Rectal smooth muscle tissue (tissue), 1 donor: ENCODE results near the gene MYBPC1.
"Not testable (repeated sequence)": the region's sequence is repeated elsewhere in the genome, so short reads cannot be mapped to it uniquely, and the experiment has no call there.

ENCODE experiments used
- H3K27ac ChIP-seq: one replicate; pipeline ENCODE4 v1.7.0; 2013; ENCODE audit warnings: low read depth, low read length, inconsistent platforms
- H3K27me3 ChIP-seq: one replicate; pipeline ENCODE4 v1.7.0; 2013; ENCODE audit warnings: low read length; ENCODE audit not compliant: control insufficient read depth, insufficient read depth
- H3K36me3 ChIP-seq: one replicate; pipeline ENCODE4 v1.7.0; 2013; ENCODE audit warnings: low read length; ENCODE audit not compliant: control insufficient read depth, insufficient read depth
- H3K4me1 ChIP-seq: one replicate; pipeline ENCODE4 v1.7.0; 2013; ENCODE audit warnings: low read length; ENCODE audit not compliant: control insufficient read depth, insufficient read depth
- H3K4me3 ChIP-seq: one replicate; pipeline ENCODE4 v1.7.0; 2013; ENCODE audit warnings: low read length
- H3K9ac ChIP-seq: one replicate; pipeline ENCODE4 v1.7.0; 2013; ENCODE audit warnings: low read length

Gene MYBPC1

DNA sequence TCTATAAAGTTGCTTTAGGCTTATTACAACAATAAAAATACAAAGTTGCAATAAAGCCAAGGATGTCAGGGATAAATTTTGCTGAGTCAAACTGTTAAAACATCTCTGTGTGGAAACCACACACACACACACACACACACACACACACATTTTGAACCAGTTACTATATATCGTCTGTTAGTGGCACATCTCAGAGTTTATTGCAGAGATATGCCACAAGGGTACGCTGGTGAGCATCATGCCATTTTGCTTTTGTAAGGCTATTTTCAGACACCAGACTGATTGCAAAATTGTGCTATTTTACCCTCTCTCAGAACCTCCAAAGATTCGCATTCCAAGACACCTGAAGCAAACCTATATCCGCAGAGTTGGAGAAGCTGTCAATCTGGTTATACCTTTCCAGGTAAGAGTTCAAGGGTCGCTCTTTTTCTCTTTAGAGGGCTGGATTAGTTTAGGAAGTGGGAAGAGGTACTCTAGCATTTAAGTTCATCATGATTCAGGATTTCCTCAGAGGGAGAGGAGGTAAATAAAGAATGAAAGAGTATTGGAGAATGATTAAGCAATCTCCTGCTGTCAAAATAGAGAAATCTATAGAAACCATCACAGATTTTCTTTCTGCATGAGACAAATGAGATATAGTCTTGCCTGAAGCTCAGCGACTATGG is 75.4 kb downstream of the MYBPC1 start:
- H3K4me1 ChIP-seq, result no peaks in the 10 kb centered on the region
- H3K9ac ChIP-seq, result no peak overlapping the region
- H3K36me3 ChIP-seq, result no peaks in the 10 kb centered on the region

DNA sequence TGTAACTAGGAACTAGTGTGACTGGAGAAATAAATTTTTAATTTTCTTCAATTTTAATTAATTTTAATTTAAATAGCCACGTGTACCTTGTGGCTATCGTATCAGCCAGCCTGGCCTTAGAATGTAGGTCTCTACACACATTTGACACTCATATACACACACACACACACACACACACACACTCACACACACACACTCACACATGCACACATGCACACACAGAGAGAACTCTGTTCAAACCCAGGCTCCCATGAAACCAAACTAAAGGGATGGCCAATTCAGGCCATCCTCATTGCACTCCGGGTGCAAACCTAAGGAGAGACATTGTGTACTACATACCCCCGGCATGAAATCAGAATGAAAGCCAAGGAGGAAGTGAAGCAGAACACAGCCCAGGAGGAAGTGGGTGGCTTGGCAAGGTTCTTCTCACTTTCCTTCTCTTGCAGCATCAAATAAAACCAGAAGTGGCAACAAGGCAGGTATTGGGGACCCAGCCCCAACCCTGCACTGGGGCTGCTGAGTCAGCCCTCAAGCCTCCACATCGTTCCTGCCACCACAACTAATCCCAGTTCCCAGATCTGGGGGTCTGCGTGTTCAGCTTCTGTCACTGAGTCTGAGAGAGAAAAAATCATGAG is 76.5 kb downstream of the MYBPC1 start:
- Histone ChIP-seq H3K36me3 (no peaks in the 10 kb centered on the region), H3K27me3 (no peaks in the 10 kb centered on the region)

More for the DNA sequence above, 75.4 kb downstream of the MYBPC1 start:
- no peak overlapping the region for H3K4me3 ChIP-seq
- no peaks in the 10 kb centered on the region for H3K27me3 ChIP-seq
- no peak overlapping the region for H3K27ac ChIP-seq

DNA sequence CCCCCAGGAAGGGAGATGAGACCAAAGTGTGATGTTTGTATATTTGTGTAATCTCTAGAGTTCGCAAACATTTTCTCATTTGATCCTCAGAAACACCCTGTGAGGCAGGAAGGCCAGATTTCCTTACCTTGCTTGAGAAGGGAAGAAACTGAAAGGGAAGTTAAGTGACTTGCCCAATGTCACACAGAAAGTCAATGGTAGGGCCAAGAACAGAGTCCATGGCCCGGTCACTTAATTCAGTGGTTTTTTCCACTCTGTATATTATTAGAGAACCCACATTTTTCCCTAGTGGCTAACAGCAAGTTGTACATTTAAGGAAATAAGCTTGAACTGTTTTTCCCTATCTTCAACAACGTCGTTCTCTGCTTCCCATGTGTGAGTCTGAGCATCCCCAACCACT is 77.1 kb downstream of the MYBPC1 start:
- no peaks in the 10 kb centered on the region for H3K36me3 ChIP-seq
- no peaks in the 10 kb centered on the region for H3K27me3 ChIP-seq
- H3K4me3 ChIP-seq, result no peak overlapping the region
- H3K4me1 ChIP-seq, result no peaks in the 10 kb centered on the region
- no peak overlapping the region for H3K27ac ChIP-seq
- H3K9ac ChIP-seq, result no peak overlapping the region

More for the DNA sequence above, 76.5 kb downstream of the MYBPC1 start:
- Histone ChIP-seq H3K27ac (no peak overlapping the region), H3K4me3 (no peak overlapping the region), H3K4me1 (no peaks in the 10 kb centered on the region), H3K9ac (no peak overlapping the region)

DNA sequence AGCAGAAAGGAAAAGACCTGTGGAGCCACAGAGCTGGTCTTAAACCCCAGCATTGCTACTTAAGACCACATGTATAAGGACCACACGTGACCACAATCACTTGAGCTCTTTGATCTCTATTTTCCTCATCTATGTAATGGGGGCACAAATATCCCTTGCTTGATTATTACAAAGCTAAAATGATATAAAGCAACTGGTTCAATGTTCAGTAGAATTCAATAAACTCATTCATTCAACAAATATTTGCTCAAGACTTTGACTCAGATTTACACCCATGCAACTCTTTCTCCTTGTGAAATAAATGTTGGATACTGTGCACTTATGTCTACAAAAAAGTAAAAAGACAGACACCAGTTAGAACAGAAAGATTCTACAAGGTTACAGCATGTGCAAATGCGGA is 80.8 kb downstream of the MYBPC1 start:
- H3K9ac ChIP-seq, result no peak overlapping the region
- no peak overlapping the region for H3K27ac ChIP-seq
- no peaks in the 10 kb centered on the region for H3K4me1 ChIP-seq
- H3K36me3 ChIP-seq, result no peaks in the 10 kb centered on the region
- no peak overlapping the region for H3K4me3 ChIP-seq
- H3K27me3 ChIP-seq, result no peaks in the 10 kb centered on the region

DNA sequence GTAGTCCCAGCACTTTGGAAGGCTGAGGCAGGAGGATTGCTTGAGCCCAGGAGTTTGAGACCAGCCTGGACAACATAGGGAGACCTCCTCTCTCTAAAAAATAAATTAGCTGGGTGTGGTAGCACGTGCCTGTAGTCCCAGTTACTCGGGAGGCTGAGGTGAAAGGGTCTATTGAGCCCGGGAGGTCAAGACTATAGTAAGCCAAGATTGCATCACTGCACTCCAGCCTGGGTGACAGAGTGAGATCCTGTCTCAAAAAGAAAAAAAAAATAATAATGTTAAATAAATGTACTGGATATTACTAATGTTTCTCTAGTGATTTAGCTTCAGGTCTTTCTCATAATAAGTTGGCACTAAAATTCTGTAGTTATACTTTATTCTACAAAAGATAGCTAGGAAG is 81.7 kb downstream of the MYBPC1 start:
- not testable (repeated sequence) for H3K4me3 ChIP-seq, H3K27ac ChIP-seq, H3K9ac ChIP-seq, H3K4me1 ChIP-seq, H3K27me3 ChIP-seq, H3K36me3 ChIP-seq

DNA sequence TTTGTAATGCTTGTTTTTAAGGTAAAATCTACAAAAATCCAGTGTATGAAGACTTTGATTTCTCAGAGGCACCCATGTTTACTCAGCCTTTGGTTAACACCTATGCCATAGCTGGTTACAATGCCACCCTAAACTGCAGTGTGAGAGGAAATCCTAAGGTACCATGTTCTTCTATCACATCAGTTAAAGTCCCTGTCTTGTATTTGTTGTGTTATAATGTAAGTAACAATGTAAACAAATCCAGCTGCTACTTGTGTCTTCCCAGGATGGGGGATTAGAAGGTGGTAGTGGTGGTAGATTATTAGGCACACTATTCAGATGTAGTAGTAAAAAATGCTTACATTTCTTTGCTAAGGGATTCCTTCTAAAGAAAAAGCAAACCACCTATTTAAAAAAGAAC is 83.3 kb downstream of the MYBPC1 start:
- Histone ChIP-seq H3K4me1 (no peaks in the 10 kb centered on the region), H3K36me3 (no peaks in the 10 kb centered on the region), H3K27ac (no peak overlapping the region), H3K27me3 (no peaks in the 10 kb centered on the region), H3K4me3 (no peak overlapping the region), H3K9ac (no peak overlapping the region)

DNA sequence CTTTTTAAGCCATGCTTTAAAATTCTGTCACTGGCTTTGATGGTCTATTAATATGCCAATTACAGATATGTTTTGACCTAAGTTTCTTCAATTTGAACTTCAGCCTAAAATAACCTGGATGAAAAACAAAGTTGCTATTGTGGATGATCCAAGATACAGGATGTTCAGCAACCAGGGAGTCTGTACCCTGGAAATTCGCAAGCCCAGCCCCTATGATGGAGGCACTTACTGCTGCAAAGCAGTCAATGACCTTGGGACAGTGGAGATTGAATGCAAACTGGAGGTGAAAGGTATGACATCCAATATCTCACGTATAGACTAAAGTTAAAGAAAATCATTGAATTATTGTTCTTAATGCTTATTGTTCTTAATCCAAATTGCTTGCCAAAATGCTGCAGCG is 85.5 kb downstream of the MYBPC1 start:
- Histone ChIP-seq H3K36me3 (no peaks in the 10 kb centered on the region), H3K9ac (no peak overlapping the region), H3K27ac (no peak overlapping the region), H3K4me3 (no peak overlapping the region), H3K27me3 (no peaks in the 10 kb centered on the region), H3K4me1 (no peaks in the 10 kb centered on the region)

DNA sequence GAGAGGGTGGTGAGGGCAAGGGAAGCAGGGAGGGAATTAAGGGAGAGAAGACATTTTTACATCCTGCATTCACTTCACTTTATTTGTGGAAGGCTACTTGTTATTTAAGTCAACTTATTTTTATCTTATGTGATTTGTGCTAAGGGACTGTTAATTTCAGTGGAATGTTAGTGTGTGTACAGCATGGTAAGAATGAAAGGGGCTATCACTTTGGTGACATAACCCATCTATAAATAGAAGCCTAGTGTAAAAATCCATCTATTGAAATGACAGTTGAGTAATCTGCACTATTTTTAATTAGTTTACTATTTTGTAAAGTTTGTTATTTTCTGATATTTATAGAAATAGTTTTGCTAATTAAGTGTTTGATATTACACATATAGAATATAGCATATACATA is 85.9 kb downstream of the MYBPC1 start:
- no peak overlapping the region for H3K4me3 ChIP-seq
- no peak overlapping the region for H3K27ac ChIP-seq
- no peaks in the 10 kb centered on the region for H3K36me3 ChIP-seq
- H3K27me3 ChIP-seq, result no peaks in the 10 kb centered on the region
- no peaks in the 10 kb centered on the region for H3K4me1 ChIP-seq
- no peak overlapping the region for H3K9ac ChIP-seq

DNA sequence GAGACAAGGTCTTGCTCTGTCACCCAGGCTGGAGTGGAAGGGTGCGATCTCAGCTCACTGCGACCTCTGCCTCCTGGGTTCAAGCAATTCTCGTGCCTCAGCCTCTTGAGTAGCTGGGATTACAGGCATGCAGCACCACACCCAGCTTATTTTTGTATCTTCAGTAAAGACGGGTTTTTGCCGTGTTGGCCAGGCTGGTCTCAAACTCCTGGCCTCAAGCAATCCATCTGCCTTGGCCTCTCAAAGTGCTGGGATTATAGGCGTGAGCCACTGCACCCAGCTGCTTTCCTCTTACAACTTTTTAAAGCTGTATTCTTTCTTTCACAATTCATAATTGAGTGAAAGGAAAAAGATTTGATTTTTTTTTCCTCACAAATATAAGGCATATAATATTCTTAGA is 86.9 kb downstream of the MYBPC1 start:
- H3K27me3 ChIP-seq, H3K36me3 ChIP-seq, H3K27ac ChIP-seq: not testable (repeated sequence)

DNA sequence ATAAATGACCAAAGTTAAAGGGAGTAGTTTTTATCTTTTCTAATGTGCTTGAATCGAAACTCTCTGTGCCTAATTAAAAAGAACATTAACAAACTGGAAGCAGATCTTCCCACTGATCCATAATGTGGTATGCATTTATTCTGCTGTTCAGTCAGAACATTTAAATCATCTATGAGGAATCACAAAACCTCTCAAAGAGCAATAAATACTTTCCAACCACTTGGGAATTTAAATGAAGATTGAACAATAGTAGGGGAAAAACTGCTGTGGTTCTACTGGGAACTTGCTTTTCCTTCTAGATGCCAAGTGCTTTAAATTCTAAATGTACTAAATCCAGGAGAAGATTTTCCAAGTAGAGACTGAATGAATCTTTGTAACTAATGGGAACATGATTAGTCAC is 90.3 kb downstream of the MYBPC1 start:
- no peaks in the 10 kb centered on the region for H3K4me1 ChIP-seq
- H3K36me3 ChIP-seq, result no peaks in the 10 kb centered on the region
- no peaks in the 10 kb centered on the region for H3K27me3 ChIP-seq
- no peak overlapping the region for H3K27ac ChIP-seq
- no peak overlapping the region for H3K9ac ChIP-seq
- no peak overlapping the region for H3K4me3 ChIP-seq

More for the DNA sequence above, 86.9 kb downstream of the MYBPC1 start:
- H3K9ac ChIP-seq, H3K4me1 ChIP-seq, H3K4me3 ChIP-seq: not testable (repeated sequence)

DNA sequence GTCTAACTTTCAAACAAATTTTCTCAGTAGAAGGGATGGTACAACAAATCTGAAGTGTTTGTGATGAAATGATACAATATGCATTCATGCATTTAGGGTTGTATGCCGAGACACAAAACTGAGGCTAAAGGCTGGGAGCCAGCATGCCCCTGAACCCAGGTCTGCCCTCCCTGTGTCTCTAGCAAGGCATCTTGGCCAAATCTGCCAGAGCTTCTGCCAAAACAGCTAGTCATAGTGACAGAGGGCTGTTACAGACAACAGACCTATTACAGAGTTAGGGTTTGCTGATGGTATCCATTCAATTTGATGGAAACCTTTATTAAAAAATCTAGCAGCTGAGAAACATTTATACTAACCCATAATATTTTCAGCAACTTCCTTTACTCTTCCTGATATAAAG is 91.4 kb downstream of the MYBPC1 start:
- Histone ChIP-seq H3K27ac (no peak overlapping the region), H3K9ac (no peak overlapping the region), H3K4me3 (no peak overlapping the region), H3K4me1 (no peaks in the 10 kb centered on the region), H3K36me3 (no peaks in the 10 kb centered on the region), H3K27me3 (no peaks in the 10 kb centered on the region)

DNA sequence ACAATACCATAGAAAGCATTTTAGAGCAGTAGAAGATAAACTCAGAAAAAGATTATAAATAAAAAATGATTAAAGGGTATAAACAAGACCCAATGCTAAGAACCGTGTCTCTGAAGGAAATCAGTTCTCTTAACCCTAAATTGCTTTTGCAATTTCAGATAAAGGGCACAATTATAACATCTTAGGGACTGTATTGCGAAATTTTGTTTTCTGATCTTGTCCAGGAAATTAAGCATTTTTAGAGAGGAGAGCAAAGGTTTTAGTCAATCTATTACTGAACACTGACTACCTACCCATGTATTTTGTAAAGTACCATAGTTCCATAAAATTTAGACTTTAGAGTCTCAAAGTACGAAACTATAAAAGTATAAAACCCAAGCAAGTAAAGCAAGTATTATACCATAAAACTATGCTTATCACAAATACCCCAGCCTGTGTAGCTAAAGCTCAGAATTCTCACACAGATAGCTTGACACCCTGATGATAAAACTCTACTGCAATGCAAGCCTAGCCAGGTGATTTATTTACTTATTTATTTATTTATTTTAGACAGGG is 95.8 kb downstream of the MYBPC1 start:
- Histone ChIP-seq H3K4me1 (no peaks in the 10 kb centered on the region), H3K36me3 (no peaks in the 10 kb centered on the region), H3K27ac (no peak overlapping the region), H3K4me3 (no peak overlapping the region), H3K9ac (no peak overlapping the region), H3K27me3 (no peaks in the 10 kb centered on the region)
